Dermis blood vessel endothelial cell (primary cell): ENCODE data around the gene LURAP1L. TPM values are rescaled to one million over a fixed set of nuclear protein-coding genes. Genes with fewer than 3 reads are reported as not detected.

ENCODE experiments used
- DNase-seq: peaks from one replicate; pipeline ENCODE4 v3.0.0; 2010
- total RNA-seq: library from RNA; depleted of rRNA; stranded (reverse); fragments of >200 nt; gene quantifications from 2 replicates; pipeline ENCODE4 v1.2.3, GENCODE V29; 2014

The LURAP1L gene
- total RNA-seq, 1 donor from 2014 or later: 2.7 TPM

- DNase-seq: peak; percentile 98
These were observed 39.4 kb downstream of the LURAP1L start for GRCh38 chr9:12813960-12814876.

- DNase-seq: no peak
These were observed 40.0 kb downstream of the LURAP1L start for GRCh38 chr9:12814877-12815237.

- DNase-seq: no peak
These were observed 41.1 kb downstream of the LURAP1L start for GRCh38 chr9:12815888-12816287.

- DNase-seq: no peak
These were observed 41.9 kb downstream of the LURAP1L start for GRCh38 chr9:12816656-12817101.

GRCh38 chr9:12817702-12818101 lies 42.9 kb downstream of the LURAP1L start:
- peak; percentile 46 for DNase-seq

GRCh38 chr9:12818431-12819000 lies 43.7 kb downstream of the LURAP1L start:
- no peak for DNase-seq

GRCh38 chr9:12819436-12820185 lies 44.8 kb downstream of the LURAP1L start:
- peak; percentile 40 for DNase-seq

- DNase-seq: no peak
These were observed 47.3 kb downstream of the LURAP1L start for GRCh38 chr9:12822111-12822510.

GRCh38 chr9:12826924-12827565 lies 52.2 kb downstream of the LURAP1L start:
- no peak for DNase-seq

- no peak for DNase-seq
These were observed 58.9 kb downstream of the LURAP1L start for GRCh38 chr9:12833701-12834100.

- no peak for DNase-seq
These were observed 63.7 kb downstream of the LURAP1L start for GRCh38 chr9:12838546-12838945.

- DNase-seq: no peak
These were observed 68.9 kb downstream of the LURAP1L start for GRCh38 chr9:12843735-12844134.

GRCh38 chr9:12846035-12846434 lies 71.2 kb downstream of the LURAP1L start:
- DNase-seq: no peak

GRCh38 chr9:12847561-12847960 lies 72.7 kb downstream of the LURAP1L start:
- no peak for DNase-seq

- no peak for DNase-seq
These were observed 74.7 kb downstream of the LURAP1L start for GRCh38 chr9:12849486-12850003.

GRCh38 chr9:12851341-12852090 lies 76.7 kb downstream of the LURAP1L start:
- no peak for DNase-seq

GRCh38 chr9:12853051-12853450 lies 78.2 kb downstream of the LURAP1L start:
- DNase-seq: no peak

- no peak for DNase-seq
These were observed 79.4 kb downstream of the LURAP1L start for GRCh38 chr9:12854221-12854620.

GRCh38 chr9:12855066-12855465 lies 80.2 kb downstream of the LURAP1L start:
- DNase-seq: no peak

- no peak for DNase-seq
These were observed 81.8 kb downstream of the LURAP1L start for GRCh38 chr9:12856603-12857002.

GRCh38 chr9:12859704-12860251 lies 85.0 kb downstream of the LURAP1L start:
- peak; percentile 35 for DNase-seq

- DNase-seq: no peak
These were observed 86.2 kb downstream of the LURAP1L start for GRCh38 chr9:12860998-12861397.
